Amniotic stem cell (primary cell): Measurements from ENCODE around the gene ABHD16B.
"Not testable (repeated sequence)": the region's sequence is repeated elsewhere in the genome, so short reads cannot be mapped to it uniquely, and the experiment has no call there.

Source experiments
- DNase-seq: peaks from one replicate; lab custom pipeline; 2025; lab: John Stamatoyannopoulos, UW

ABHD16B gene

GRCh38 chr20:63855363-63856097, 5.8 kb upstream of the ABHD16B start:
- no peak for DNase-seq

- DNase-seq = no peak
Observed at GRCh38 chr20:63856098-63856511, 5.2 kb upstream of the ABHD16B start.

GRCh38 chr20:63857764-63858392, 3.4 kb upstream of the ABHD16B start:
- DNase-seq = no peak

GRCh38 chr20:63858393-63859165, 2.7 kb upstream of the ABHD16B start:
- DNase-seq = no peak

GRCh38 chr20:63859166-63859699, 2.1 kb upstream of the ABHD16B start:
- DNase-seq = no peak

DNA sequence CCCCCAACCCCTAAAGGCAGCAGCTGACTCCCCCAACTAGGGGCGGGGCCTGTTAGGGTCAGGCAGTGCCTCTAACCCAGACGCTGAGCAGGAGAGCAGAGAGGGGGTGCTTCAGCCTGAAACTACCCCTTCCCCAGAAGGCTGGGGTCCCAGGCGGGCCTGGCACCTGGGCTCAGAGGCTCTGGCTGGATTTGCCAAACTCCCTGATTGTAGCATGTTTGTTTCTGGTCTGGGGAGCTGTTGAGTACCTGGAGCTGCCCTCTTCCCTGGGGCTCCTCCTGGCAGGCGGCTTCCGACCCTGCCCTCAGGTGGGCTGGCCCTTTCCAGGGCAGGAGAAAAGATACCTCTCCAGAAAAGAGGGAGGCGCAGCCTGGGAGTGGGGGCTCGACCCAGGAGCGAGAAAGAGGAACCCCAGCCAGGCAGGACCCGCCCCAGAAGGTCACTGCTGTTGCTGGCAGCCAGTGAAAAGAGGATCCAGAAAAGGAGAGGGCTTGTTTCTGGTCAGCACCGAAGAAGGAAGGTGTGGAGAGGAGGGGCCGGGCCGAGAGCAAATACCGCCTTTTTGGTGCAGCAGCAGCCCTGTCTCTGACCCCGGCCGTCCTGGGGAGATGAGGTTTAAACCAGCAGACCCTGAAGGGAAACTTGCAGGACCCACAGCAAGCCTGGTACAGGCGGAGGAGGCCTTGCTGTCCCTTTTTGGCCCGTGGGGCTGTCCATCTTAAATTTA, 810 bp upstream of the ABHD16B start:
- no peak for DNase-seq

DNA sequence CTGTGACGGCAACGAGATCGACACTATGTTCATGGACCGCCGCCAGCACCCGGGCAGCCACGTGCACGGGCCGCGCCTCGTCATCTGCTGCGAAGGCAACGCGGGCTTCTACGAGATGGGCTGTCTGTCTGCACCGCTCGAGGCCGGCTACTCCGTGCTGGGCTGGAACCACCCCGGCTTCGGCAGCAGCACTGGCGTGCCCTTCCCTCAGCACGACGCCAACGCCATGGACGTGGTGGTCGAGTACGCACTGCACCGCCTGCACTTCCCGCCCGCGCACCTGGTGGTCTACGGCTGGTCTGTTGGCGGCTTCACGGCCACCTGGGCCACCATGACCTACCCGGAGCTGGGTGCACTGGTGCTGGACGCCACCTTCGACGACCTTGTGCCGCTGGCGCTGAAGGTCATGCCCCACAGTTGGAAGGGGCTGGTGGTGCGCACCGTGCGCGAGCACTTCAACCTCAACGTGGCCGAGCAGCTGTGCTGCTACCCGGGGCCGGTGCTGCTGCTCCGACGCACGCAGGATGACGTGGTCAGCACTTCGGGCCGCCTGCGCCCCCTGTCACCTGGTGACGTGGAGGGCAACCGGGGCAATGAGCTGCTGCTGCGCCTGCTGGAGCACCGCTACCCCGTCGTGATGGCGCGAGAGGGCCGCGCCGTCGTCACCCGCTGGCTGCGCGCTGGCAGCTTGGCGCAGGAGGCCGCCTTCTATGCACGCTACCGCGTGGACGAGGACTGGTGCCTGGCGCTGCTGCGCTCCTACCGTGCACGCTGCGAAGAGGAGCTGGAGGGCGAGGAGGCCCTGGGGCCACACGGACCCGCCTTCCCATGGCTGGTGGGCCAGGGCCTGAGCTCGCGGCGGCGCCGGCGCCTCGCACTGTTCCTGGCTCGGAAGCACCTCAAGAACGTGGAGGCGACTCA, 943 bp downstream of the ABHD16B start:
- DNase-seq = no peak

GRCh38 chr20:63863021-63863797, 1.9 kb downstream of the ABHD16B start:
- no peak for DNase-seq

DNA sequence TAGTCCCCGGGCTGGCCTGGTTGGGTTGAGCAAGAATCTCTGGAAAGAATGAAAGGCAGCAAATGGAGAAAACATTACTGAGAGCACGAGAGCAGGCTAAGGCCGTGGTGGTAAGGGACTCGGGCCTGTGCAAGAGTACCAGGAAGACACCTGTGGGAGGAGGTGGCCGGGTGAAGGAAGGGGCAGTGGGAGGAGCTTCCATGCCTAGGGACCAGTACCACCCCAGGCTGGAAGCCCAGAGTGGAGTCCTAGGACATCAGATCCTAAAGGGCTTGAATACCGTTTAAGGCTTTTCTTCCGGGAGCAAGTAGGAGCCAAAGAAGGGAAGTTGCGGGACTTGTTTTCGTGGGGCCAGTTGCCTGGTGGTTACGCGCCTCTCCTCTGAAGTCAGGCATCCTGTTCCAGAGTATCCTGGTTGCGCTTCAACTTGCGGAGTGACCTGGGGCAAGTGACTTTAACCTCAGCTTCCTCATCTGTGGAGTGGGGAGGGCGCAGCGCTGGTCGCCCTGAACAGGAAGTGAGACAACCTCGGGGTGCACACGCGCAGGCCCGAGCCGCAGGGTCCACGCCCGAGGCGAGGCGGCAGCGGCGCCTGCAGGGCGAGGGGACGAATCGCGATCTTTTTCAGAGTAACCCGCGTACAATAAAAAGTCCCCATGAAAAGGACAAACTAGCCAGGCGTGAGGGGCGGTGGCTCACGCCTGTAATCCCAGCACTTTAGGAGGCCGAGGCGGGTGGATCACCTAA, 2.7 kb downstream of the ABHD16B start:
- DNase-seq = peak; percentile 27

DNA sequence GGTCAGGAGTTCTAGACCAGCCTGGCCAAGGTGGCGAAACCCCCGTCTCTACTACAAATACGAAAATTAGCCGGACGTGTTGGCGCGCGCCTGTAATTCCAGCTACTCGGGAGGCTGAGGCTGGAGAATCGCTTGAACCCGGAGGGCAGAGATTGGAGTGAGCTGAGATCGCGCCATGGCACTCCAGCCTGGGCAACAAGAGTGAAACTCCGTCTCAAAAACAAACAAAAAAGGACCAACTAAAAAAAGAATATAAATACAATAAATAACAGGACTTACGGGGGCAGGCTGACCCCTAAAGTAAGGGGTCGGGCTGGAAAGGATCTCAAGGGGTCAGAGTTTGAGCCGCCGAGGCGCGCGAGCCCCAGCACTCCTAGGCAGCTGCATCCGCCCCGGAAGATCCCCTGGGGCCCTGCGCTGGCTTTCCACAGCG, 3.3 kb downstream of the ABHD16B start:
- no peak for DNase-seq

- peak; percentile 94 for DNase-seq
Observed at GRCh38 chr20:63864978-63865640, 3.8 kb downstream of the ABHD16B start, which contains the start of gene TPD52L2. TSS of gene TPD52L2 (plus strand) at chr20:63865270. CDS start at chr20:63865366, 96 bp downstream.

- DNase-seq = not testable (repeated sequence)
Observed at GRCh38 chr20:63867042-63867441, 5.7 kb downstream of the ABHD16B start.

DNA sequence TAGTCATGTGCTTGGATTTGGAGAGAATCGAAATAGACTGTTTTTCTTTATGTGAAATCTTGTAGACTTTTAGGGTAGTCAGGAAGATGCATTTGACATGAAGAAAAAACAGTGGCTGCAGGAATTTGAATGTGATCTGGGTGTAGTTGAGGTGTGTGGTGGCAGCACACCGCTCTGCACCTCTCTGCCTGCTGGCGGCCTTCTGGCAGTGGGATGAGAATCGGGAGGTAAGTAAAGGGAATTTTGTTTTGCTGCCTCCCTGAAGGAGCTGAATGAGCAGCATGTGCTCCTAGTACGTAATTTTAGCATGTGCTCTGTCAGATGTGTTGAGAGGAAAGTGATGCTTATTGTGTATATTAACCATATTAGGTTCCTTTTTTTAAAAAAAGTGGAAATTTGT, 7.0 kb downstream of the ABHD16B start:
- no peak for DNase-seq

DNA sequence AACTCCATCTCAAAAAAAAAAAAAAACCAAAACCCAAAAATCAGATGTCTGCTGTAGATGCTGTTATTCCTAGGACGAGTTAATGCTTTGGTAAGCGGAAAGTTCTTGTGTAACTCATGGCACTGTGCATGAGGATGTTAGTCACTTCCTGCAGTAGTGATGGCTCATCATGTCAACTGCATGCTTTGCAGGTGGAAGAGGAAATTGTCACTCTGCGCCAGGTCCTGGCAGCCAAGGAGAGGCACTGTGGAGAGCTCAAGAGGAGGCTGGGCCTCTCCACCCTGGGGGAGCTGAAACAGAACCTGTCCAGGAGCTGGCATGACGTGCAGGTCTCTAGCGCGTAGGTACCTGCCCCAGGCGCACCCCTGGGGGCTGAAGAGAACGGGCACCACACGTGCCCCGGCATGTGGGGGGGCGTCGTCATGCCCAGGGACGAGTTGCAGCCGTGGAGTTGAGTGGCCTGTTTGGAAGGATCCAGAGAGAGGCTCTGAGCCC, 12.2 kb downstream of the ABHD16B start:
- no peak for DNase-seq

DNA sequence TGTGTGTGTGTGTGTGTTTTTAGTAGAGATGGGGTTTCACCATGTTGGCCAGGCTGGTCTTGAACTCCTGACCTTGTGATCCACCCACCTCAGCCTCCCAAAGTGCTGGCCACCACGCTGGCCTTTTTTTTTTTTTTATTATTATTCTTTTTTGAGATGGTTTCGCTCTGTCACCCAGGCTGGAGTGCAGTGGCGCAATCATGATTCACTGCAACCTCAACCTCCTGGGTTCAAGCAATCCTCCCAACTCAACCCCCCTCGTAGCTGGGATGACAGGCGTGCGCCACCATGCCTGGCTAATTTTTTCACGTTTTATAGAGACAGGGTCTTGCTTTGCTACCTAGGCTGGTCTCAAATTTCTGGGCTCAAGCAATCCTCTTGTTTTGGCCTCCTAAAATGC, 12.9 kb downstream of the ABHD16B start:
- DNase-seq = not testable (repeated sequence)

- DNase-seq = no peak
Observed at GRCh38 chr20:63876489-63877036, 15.3 kb downstream of the ABHD16B start.

- no peak for DNase-seq
Observed at GRCh38 chr20:63877755-63878470, 16.6 kb downstream of the ABHD16B start.
